GM19468 (cell line): Measurements from ENCODE around the gene RPL27A.

ENCODE experiments used
- ATAC-seq: cut with Tn5 transposase; IDR thresholded peaks from one replicate; pipeline ENCODE4 v1.9.1; 2021; ENCODE audit warnings: mild to moderate bottlenecking, moderate library complexity, moderate number of reproducible peaks; ENCODE audit not compliant: unreplicated experiment; ENCODE audit errors: extremely low read depth

The RPL27A gene

DNA sequence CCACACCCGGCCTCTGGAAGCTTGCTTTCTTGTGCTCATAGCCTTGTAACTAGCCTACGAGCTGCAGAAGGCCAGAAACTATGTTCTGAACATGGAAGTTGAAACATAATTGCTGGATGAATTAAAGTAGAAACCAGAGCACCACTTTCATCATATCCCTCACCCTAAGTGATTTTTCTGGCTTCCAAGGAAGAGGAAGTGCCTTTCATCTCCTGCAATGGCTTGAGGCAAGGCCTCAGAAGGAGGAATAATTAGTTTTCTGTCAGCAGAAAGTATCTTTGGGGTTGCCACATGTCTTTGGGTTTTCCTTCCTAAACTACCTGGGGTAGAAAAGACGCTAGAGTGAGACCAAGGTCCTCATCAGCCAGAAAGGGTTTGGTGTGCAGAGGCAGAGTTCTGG, 14.5 kb downstream of the RPL27A start:
- ATAC-seq: no peak

DNA sequence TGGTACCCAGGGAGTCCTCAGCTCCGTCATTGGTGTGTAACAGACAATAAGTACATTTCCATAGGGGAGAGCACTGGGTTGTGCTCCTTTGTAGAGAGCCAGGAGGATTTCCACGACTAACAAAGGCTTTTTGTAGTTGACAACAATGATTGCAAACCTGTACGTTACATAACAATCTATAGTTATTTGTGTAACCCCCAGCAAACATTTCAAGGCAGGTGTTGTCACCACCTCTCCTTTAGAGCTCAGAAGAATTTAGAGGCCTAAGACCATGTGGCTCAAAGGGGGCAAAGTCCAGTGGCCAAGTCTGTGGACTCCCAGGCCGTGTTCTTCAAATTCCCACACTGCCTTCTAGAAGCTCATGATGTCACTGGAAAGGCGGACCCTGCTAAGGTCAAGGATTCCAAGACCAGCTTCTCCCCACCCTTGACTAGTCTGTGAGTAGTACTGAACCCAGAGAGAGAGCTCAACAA, 15.8 kb downstream of the RPL27A start:
- ATAC-seq: no peak

DNA sequence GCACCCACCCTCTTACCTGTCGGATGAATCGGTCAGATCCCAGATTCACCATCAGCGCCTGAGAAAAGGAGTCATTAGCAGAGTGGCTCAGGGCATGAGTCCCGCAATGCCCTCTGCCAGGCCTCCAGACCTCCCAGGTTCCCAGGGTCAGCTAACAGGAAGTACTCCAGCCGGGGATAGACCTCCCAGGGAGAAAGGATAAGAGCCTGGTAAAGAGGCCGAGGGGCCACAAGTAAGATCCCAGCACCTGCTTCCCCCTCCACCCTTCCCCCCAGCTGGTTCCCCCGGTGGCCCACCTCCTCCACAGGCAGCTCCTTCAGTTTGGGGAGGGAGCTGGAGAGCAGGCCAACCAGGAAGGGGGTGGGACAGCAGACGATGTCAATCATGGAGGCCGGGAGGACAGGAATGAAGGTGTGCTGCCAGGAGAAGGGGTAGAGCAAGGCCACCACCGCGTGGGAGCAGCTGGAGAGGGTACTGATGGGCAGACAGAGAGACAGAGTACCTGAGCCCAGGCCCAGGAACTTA, 16.4 kb downstream of the RPL27A start:
- ATAC-seq: no peak

DNA sequence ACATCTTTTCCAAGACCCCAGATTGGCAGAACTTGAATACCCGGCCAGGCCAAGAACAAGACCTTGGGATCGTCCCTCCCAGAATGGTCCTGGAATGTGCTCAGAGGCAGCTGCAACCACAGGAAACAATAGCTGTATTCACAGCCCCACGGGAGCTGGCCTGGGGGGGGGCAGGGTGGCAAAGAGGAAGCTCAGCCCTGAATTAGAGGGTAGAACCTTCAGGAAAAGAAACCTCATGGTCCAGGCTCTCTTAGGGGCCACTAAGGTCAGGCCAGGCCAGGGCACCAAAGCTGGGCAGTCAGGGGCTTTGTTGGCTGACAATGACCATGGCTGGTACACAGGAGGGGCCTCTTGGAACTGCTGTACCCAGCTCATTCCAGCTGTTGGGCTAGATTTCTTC, 17.3 kb downstream of the RPL27A start:
- no peak for ATAC-seq

DNA sequence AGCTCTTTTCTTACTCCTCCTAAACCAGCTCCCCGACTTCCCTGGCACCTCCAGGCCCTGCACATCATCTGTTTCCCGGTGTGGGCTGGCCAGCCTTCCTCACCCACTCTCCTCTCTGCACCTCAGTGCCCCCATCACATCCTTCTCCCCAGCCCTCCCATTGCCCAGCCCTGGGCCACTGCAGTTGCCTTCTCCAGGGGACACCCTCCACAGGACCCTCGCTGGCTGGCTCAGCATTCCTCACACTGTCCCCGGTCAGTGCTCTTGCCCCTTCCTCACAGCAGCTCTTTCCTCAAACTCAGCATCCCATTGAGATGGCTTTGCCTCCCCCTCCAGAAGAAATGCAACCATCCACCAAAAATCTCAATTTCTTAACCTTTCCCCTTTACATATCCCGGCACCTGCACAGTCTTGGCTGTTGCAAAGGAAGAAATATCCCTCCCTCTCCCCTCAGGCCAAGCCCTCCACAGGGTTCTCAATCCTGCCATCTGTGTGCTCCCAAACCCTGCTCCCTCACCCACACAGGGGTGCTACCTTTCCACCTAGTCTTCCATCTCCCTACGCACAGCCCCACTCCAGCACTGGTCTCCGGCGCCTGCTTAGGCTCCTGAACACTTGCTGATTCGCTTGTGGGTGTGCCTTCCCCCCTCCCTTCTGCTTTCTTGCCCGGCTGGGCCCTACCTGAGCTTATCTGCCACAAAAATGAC, 19.5 kb downstream of the RPL27A start:
- no peak for ATAC-seq

DNA sequence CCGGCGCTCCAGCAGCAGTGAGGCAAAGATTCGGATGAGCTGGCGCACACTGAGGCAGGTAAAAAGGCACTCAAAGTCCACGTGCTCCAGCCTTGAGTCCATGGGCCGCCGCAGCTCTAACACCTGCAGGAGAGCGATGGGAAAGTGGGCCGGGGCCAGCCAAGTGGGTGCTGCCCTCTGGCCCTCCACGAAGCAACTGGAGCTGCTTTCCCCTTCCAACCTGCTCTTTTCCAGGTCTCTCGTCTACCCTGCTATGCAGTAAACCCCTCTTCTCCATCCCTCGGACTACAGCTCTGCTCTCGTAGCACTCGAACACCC, 20.0 kb downstream of the RPL27A start:
- ATAC-seq: no peak

DNA sequence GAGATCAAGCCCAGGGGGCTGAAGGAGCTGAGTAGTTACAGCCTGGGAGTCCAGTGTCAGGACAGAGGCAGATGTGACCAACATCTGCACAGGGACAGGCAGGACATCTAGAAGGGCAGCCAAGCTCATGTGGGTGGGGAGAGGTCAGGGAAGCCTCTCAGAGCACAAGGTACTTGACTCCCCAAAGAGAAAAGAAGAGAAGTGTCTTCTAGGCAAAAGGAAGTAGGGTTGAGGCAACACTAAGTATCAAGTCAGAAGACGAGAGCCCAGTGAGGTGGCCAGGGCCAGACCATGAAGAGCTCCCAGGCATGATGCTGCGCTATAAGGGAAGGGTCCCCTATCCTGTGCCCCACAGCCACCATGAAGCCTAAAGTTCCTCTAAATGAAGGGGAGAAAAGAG, 21.5 kb downstream of the RPL27A start:
- ATAC-seq: no peak

DNA sequence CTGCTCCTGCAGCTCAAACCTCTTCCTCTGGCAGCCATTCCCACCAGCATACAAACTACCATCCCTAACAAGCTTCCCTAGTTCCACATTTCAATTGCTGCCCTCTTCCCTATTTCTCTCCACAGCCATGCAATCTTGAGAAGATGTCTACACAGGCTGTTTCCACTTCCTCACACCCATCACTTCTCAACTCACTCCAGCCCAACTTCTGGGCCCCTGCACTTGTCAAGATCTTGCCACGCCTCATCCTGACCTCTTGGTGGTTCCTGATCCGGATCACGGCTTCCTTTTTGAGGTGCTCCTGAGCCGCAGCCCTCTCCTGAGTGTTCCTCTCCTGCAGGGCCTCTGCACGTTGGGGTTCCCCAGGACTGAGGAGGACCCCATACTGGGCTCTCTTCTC, 22.6 kb downstream of the RPL27A start:
- ATAC-seq: no peak

DNA sequence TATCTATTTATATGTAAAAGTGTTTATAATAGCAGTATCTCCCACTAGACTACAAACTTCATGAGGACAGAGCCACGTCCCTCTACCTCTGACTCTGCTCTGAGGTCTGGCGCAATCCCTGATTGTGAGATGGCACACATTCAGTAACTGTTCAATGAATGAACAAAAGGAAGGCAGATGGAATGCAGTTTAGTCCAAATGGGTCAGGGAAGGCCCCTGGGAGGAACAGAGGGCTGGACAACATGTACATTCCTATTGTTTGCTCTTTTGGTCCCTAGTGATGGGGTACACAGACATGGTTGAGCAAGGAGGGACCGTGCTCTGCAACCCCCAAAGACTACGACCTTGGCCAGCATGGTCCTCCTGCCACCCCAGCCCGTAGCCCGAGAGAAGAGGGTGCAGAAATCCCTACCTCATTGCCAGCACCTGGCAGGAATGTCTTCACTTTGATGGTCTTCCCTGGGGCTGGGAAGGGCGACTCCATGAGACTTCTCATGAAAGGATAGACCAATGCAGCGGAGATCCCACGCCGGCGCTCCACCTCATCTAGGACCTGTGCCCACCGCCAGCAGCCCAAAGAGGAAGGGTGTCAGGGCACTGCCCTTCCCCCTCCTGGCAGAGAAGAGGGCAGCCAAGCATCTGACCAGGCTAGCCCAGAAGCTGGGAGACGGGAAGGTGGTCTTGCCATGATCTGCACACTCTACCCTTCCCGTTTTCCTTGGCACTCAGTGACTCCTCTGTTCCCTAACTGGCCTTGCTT, 24.3 kb downstream of the RPL27A start:
- ATAC-seq: no peak

DNA sequence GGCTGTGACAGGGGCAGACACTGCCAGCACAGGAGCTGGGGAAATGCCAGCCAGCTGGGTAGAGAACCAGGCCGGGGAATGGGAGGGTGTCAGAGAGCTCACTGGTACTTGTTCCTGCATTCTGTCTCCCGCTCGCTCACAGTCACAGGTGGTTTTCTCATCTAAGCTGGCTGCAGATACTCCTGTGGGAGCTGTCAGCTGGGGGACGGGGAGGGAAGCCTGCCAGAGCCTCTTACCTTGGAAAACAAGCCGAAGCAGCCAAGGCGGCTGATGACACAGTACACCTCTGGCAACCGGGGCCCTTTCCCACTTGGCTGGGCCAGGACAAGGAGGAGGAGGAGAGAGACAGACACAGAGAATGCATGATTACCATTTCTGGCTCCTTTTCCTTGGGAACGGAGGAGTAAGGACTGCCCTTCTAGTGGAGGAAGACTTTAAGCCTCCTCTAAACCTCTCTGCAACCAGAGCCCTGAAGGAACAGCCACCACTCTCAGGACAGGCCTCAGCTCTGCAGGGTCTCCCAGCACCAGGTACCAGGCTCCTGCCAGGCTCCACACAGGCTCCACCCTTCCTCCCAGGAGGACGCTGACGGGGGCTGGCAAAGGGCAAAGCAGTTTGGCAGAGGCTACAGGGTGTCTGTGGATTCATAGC, 25.1 kb downstream of the RPL27A start:
- no peak for ATAC-seq

DNA sequence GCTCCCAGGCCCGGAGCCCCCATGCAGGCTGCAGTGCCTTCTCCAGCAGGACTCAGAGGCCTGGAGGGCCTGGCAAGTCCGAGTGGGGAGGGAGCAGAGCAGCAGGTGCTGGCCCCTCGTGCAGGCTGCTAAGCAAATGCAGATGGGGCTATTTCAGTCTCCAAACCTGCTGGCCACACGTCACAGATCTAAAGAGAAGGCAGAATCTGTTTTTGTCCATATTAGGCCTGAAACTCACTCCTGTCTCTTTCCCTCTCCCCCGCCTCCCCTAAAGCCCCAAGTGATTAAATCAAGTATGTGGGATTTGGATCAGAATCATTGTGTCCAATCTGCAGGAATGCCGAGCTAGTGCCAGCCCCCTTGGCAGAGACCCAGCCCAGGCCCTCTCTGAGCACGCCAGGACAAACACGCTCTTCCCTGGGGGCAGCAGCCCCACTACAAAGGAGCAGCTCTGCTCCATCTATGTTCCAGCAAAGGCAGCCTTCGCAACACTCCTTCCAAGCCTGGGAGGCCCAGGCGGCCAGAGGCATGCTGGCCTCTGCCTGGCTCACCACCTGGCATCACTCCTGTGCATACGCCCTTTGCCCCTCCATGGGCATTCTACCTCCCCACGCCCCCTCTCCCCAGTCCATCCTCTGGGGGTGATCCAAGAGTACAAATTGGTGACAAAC, 26.5 kb downstream of the RPL27A start:
- no peak for ATAC-seq

DNA sequence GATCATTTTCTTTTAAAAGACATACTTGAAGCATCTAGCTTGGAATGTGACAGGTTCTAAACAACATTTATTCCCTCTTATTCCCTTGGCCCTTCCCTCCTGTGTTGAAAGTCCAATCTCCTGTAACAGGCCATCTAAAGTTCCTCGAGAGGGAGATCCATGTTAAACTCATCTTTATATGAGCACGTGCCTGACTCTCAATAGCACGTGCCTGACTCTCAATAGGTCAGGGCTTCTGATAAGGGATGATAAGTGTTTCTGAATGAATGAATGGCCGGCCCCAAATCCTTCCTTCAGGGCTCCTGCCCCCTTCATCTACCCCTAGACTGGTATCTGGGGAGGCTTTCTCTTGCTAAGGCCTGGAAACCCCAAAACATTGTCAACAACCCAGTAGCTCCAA, 27.2 kb downstream of the RPL27A start:
- ATAC-seq: no peak

DNA sequence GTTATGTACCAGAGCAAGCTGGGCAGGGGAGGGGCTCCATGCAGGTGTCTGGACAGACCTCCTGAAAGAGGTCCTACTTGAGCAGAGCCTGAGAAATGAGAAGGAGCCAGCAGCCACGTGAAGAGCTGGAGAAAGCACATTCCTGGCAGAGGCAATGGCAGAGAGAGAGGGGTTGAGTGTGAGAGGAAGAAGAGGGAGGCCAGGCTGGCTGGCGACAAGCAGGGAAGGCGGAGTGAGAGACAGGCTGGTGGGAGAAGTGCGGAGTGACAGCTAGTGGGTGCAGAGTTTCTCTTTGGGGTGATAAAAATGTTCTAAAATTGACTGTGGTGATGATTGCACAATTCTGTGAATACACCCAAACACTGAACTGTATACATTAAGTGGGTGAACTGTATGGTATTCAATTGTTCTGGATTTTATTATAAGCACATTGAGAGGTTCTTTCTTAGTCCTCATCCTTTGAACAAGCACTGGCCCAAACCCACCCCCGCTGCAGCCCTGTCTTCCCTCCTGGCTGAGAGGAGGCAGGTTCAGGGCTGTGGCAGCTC, 29.4 kb downstream of the RPL27A start:
- no peak for ATAC-seq

DNA sequence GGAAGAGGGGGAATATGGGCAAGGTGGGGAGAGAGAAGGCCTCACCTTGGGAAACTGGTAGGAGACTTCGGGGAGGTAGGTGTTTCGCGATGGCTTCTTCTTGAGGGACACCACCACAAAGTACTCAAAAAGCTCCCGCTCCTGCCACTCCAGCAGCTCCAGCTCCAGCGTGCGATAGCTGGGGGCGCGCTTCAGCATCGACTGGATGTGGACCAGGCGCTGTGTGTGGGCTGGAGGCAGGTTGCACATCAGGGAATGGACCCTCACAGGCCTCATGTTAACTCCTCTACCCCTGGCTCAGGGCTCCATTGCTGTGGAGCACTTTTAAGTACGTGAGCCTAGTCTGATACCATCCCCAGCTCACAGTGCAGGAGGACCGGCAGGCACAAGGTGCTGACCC, 29.9 kb downstream of the RPL27A start:
- no peak for ATAC-seq

DNA sequence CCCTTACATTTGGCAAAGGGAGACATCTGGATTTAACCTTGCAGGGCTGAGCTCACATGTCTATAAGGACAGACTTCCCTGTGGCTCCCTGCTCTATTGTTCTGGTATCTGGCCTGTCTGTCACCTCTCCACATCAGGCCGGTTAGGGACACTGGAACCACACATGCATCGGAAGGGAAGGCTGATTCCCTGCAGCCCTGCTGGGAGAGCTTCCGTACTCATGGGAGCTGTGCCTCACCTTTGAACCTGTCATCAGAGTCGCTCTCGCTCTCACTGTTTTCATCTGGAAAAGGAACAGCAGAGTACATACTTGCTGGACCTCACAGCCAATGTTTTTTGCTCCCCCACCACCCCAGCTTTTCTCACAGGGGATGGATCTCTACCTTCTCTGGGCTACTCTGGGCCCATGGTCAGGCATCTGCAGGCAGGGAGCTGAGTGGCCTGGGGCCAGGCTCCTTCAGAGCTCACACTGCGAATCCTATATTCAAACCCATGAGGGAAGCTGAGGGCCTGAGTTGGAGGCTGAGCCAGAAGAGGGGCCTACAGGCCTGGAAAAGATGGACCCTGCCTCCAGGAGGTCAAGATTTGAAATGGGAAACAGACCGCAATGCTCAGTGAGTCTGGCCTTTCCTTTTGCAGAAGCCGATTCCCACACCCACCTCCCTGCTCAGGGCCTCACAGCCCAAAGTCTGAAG, 31.3 kb downstream of the RPL27A start:
- ATAC-seq: no peak

DNA sequence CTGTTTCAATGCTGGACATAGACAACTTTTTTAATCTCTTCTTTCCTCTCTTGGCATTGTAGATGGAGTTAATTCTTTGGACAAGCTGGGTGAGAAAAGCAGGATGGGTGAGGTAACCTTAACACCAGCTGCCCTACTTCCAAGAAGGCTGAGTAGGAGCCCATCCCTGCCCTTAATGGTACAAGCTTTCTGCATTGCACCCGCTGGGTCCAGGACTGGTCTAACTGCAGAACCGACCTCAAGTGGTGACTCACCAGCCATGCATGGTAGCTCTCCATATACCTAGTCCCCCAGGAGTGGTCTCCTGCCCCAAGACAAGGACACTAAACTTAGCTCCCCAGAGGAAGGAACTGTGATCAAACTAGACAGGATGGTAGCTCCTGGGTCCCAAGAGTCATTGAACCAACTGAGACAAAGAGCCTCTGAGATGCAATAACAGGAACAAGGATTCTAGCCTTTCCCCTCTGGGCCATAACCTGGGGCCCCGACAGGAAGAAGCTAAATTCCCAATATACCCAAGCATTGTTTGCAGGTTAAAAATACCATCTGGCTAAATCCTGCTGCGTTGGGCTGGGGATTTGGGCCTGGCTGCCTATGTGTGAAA, 32.1 kb downstream of the RPL27A start:
- ATAC-seq: no peak

DNA sequence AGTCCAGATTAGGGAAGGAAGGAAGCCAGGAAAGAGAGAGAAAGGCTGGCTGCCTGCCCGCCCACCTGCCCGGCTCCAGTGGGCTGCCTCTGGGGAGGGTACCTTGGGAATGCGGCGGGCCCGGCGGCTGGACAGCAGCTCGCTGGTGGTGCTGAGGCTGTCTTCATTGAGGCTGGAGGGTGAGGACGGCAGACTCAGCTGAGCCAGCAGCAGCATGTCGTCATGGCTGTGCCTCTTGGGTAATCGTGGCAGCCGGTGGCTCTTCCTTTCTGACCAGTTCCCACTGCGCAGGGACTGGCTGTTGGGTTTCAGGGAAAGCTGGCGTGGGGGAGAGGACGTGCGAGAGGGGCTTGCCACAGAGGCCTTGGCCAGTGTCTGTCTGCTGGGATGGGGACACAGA, 32.9 kb downstream of the RPL27A start:
- ATAC-seq: no peak

DNA sequence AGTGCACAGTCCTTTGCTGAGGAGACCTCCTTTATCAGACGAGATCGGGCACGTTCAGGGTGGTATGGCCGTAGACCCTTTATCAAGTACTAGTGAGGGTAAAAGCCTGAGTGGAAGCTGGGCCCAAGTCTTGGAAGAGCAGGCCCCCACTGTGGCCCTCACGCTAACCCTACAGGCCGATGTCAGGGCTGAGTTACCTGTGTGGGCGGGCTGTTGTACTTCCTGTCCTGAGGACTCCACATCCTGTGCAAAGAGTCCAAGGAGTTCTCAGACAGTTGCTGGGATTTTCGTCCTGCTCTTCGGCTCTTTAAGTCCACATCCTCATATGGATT, 34.9 kb downstream of the RPL27A start:
- ATAC-seq: no peak

DNA sequence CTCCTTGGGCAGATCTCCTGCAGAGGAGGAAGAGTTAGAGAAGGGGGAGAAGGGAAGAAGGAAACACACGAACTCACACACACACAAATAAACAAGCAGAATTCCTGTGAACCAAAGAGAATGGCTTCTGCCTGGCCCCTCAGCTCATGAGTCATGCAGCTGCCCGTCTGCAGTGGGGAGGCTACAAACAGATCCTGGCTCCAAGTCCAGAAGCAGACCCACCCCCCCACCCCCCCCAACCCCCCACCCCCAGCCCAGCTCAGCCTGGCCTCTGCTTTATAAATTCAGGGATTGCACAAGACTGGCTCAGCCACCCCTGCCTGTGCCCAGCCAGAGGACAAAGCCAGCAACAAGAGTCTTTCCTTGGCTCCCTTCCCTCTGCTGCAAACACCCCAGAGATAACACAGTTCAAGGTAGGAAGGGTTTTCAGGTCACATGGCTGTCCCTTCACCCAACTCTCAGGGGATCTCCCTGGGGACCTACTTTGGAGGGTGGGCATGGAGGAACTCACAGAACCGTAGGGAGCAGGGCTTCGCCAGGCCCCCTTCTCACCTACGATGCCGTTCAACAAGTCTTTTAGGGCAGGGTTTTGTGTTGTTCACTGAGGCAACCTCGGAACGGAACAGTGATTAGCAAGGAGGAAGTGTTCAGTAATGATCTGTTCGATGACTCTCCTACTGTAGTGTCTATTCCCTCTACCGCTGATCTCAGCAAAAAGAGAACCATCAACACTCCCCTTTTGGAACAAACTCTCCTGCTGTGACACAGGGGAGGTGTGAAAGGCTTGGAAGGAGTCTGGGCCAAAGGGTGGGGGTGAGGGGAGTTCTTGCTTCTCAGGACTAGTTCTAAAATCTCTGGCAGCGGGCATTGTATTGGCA, 35.5 kb downstream of the RPL27A start:
- no peak for ATAC-seq
